Effector CD4-positive, alpha-beta T cell (primary cell): ENCODE results near the gene SIX2. TPM values are rescaled to one million over a fixed set of nuclear protein-coding genes. Genes with fewer than 3 reads are reported as not detected.
"Not testable (repeated sequence)": the region's sequence is repeated elsewhere in the genome, so short reads cannot be mapped to it uniquely, and the experiment has no call there.

ENCODE experiments used
- DNase-seq: peaks from one replicate; pipeline ENCODE4 v3.0.0-alpha.2; 2020
- total RNA-seq: gene quantifications from one replicate; lab custom pipeline; 2026; lab: John Stamatoyannopoulos, UW

SIX2 gene
- total RNA-seq: not detected

GRCh38 chr2:45009303-45009927 lies at the start of gene SIX2:
Gene SIX2 (minus strand): TSS chr2:45009452. CDS start chr2:45009110, 342 bp downstream.
- DNase-seq: no peak

- no peak for DNase-seq
Observed at GRCh38 chr2:45055162-45055605, 45.9 kb upstream of the SIX2 start.

GRCh38 chr2:45053966-45054365 lies 44.7 kb upstream of the SIX2 start:
- no peak for DNase-seq

GRCh38 chr2:45052388-45052928 lies 43.2 kb upstream of the SIX2 start:
- no peak for DNase-seq

- no peak for DNase-seq
Observed at GRCh38 chr2:45049569-45050336, 40.5 kb upstream of the SIX2 start.

GRCh38 chr2:45047301-45047700 lies 38.0 kb upstream of the SIX2 start:
- DNase-seq: no peak

- DNase-seq: no peak
Observed at GRCh38 chr2:45046786-45047185, 37.5 kb upstream of the SIX2 start.

- DNase-seq: no peak
Observed at GRCh38 chr2:45045706-45046105, 36.5 kb upstream of the SIX2 start.

GRCh38 chr2:45044916-45045315 lies 35.7 kb upstream of the SIX2 start:
- DNase-seq: no peak

GRCh38 chr2:45043174-45043573 lies 33.9 kb upstream of the SIX2 start:
- no peak for DNase-seq

- DNase-seq: no peak
Observed at GRCh38 chr2:45042401-45042800, 33.1 kb upstream of the SIX2 start.

- DNase-seq: no peak
Observed at GRCh38 chr2:45040786-45041185, 31.5 kb upstream of the SIX2 start.

GRCh38 chr2:45039804-45040203 lies 30.6 kb upstream of the SIX2 start:
- not testable (repeated sequence) for DNase-seq

GRCh38 chr2:45038861-45039260 lies 29.6 kb upstream of the SIX2 start:
- not testable (repeated sequence) for DNase-seq

GRCh38 chr2:45033302-45033701 lies 24.1 kb upstream of the SIX2 start:
- DNase-seq: no peak

- no peak for DNase-seq
Observed at GRCh38 chr2:45031028-45031427, 21.8 kb upstream of the SIX2 start.

- no peak for DNase-seq
Observed at GRCh38 chr2:45030553-45030952, 21.3 kb upstream of the SIX2 start.

- no peak for DNase-seq
Observed at GRCh38 chr2:45029215-45029614, 20.0 kb upstream of the SIX2 start.

GRCh38 chr2:45028276-45028675 lies 19.0 kb upstream of the SIX2 start:
- no peak for DNase-seq

- no peak for DNase-seq
Observed at GRCh38 chr2:45026924-45027450, 17.7 kb upstream of the SIX2 start.

- no peak for DNase-seq
Observed at GRCh38 chr2:45024600-45025291, 15.5 kb upstream of the SIX2 start.

GRCh38 chr2:45024097-45024496 lies 14.8 kb upstream of the SIX2 start:
- DNase-seq: no peak

GRCh38 chr2:45020439-45020838 lies 11.2 kb upstream of the SIX2 start:
- DNase-seq: no peak
